A549 (cell line): ENCODE measurements around the gene TMEM63C. TPM values are rescaled to one million over a fixed set of nuclear protein-coding genes. Genes with fewer than 3 reads are reported as not detected.

Experiments used
- ATAC-seq, 2 experiments: fragments of 200-7000 bp in 1 of 2; fragments of >200 bp in 1 of 2; cut with Nextera tagmentation in 1 of 2; cut with Tn5 transposase in 1 of 2; 3 replicates each; pipeline versions ENCODE4 v1.8.0 to v1.9.1; 2018 to 2020; ENCODE audit warnings: mild to moderate bottlenecking in 1 of 2, moderate library complexity in 1 of 2
- CTCF ChIA-PET: fragments of 300-600 bp; sonication (Branson Sonifier 250); formaldehyde crosslinking; extraction: SDS; loops from one replicate; lab custom pipeline; 2021; ENCODE audit warnings: antibody characterized with exemption, inconsistent platforms; lab: Yijun Ruan, JAX
- POLR2A ChIA-PET: fragments of 350-600 bp; formaldehyde crosslinking; extraction: SDS; loops from one replicate; lab custom pipeline; 2021; ENCODE audit warnings: antibody characterized with exemption, inconsistent platforms; lab: Yijun Ruan, JAX
- DNase-seq, 2 experiments: peaks; one replicate each; pipeline versions ENCODE4 v3.0.0 to v3.0.0-alpha.2; 2011 to 2016; ENCODE audit warnings: low read depth in 1 of 2, low spot score in 1 of 2
- FAIRE-seq: peaks from 2 replicates; lab custom pipeline; 2011; peaks lifted over from hg19 to GRCh38; lab: Jason Lieb, UNC
- H3K27ac ChIP-seq, 2 experiments: fragments of >200 bp; sonication (Bioruptor Twin); formaldehyde crosslinking; 3 replicates each; pipeline ENCODE4 v1.5.1; 2016 to 2017
- H3K4me1 ChIP-seq: fragments of >200 bp; sonication (Bioruptor Twin); formaldehyde crosslinking; 3 replicates; pipeline ENCODE4 v1.6.1; 2016
- H3K4me2 ChIP-seq: fragments of >200 bp; sonication (Bioruptor Twin); formaldehyde crosslinking; 3 replicates; pipeline ENCODE4 v1.6.1; 2016
- H3K4me3 ChIP-seq: fragments of >200 bp; sonication (Bioruptor Twin); formaldehyde crosslinking; 3 replicates; pipeline ENCODE4 v1.5.1; 2016
- H3K9me3 ChIP-seq: fragments of >200 bp; sonication (Bioruptor Twin); formaldehyde crosslinking; 3 replicates; pipeline ENCODE4 v1.6.1; 2016
- EP300 ChIP-seq, 2 experiments: fragments of >200 bp; sonication (Bioruptor Twin); formaldehyde crosslinking; IDR thresholded peaks; 2 replicates in 1 of 2; 3 replicates in 1 of 2; pipeline ENCODE4 v1.6.1; 2016 to 2017
- FOSL2 ChIP-seq, 2 experiments: fragments of 450-650 bp in 1 of 2; fragments of >200 bp in 1 of 2; sonication (Bioruptor Twin) in 1 of 2; formaldehyde crosslinking; IDR thresholded peaks; 2 replicates each; pipeline versions ENCODE4 v1.5.0 to v1.6.1; 2016 to 2020; ENCODE audit warnings: mild to moderate bottlenecking in 1 of 2, moderate library complexity in 1 of 2
- HDAC2 ChIP-seq: fragments of 200-600 bp; sonication (generic); IDR thresholded peaks from 2 replicates; pipeline ENCODE4 v1.6.1; 2016
- MAFK ChIP-seq: fragments of 450-650 bp; IDR thresholded peaks from 2 replicates; pipeline ENCODE4 v1.6.1; 2014; ENCODE audit not compliant: partially characterized antibody
- NPAS2 ChIP-seq: fragments of 250-450 bp; sonication (Bioruptor Pico); IDR thresholded peaks from 2 replicates; pipeline ENCODE4 v1.8.0; 2022; ENCODE audit warnings: mild to moderate bottlenecking, moderate library complexity, borderline replicate concordance
- NR3C1 ChIP-seq: fragments of >200 bp; sonication (Bioruptor Twin); formaldehyde crosslinking; IDR thresholded peaks from 3 replicates; pipeline ENCODE4 v1.6.1; 2017
- RFX5 ChIP-seq: fragments of 450-650 bp; IDR thresholded peaks from 2 replicates; pipeline ENCODE4 v1.7.1; 2014; ENCODE audit warnings: antibody characterized with exemption, mild to moderate bottlenecking, moderate library complexity
- SMC3 ChIP-seq: fragments of >200 bp; sonication (Bioruptor Twin); formaldehyde crosslinking; IDR thresholded peaks from 3 replicates; pipeline ENCODE4 v1.6.1; 2018; ENCODE audit warnings: inconsistent platforms
- ZC3H11A ChIP-seq: fragments of 450-650 bp; IDR thresholded peaks from 2 replicates; pipeline ENCODE4 v1.6.1; 2014; ENCODE audit warnings: antibody characterized with exemption, mild to moderate bottlenecking
- ZFP36 ChIP-seq: fragments of 450-650 bp; IDR thresholded peaks from 2 replicates; pipeline ENCODE4 v1.6.1; 2014; ENCODE audit warnings: borderline replicate concordance; ENCODE audit not compliant: partially characterized antibody
- ZNF302 ChIP-seq: fragments of 250-450 bp; sonication (Bioruptor Pico); IDR thresholded peaks from 2 replicates; pipeline ENCODE4 v1.9.0; 2021; ENCODE audit warnings: inconsistent platforms, mild to moderate bottlenecking, moderate library complexity
- ZSCAN20 ChIP-seq: fragments of 250-450 bp; sonication (Bioruptor Pico); IDR thresholded peaks from 2 replicates; pipeline ENCODE4 v1.8.0; 2022; ENCODE audit warnings: mild to moderate bottlenecking, moderate library complexity
- WGBS: methylation state at CpG from one replicate; pipeline ENCODE4 v1.1.6; 2017; ENCODE audit errors: missing lambda C conversion rate; 5-methylcytosine and 5-hydroxymethylcytosine counted together
- polyA plus RNA-seq, 4 experiments: library from polyadenylated mRNA; depleted of rRNA in 3 of 4; stranded (reverse); fragments of >200 nt; fragmentation: RNase III in 1 of 4; extraction: RNeasy Plus Mini Kit Qiagen cat#74134 plus additional on column Dnase treatment in 1 of 4; gene quantifications; 2 replicates in 3 of 4; 3 replicates in 1 of 4; pipeline ENCODE4 v1.2.3, GENCODE V29; 2011 to 2017
- TF ChIP-seq, protein P1 (sequence below): fragments of 250-450 bp; sonication (Bioruptor Pico); IDR thresholded peaks from 2 replicates; pipeline ENCODE4 v1.5.0; 2021; ENCODE audit warnings: mild to moderate bottlenecking, moderate library complexity, borderline replicate concordance
- TF ChIP-seq, protein P2 (sequence below): fragments of 150-350 bp; IDR thresholded peaks from 2 replicates; pipeline ENCODE4 v1.6.1; 2014; ENCODE audit warnings: low read depth, mild to moderate bottlenecking, low read length
- TF ChIP-seq, protein P3 (sequence below): fragments of >200 bp; sonication (Bioruptor Twin); formaldehyde crosslinking; IDR thresholded peaks from 2 replicates; pipeline ENCODE4 v1.6.1; 2016
- TF ChIP-seq, protein P4 (sequence below): fragments of 200-600 bp; sonication (generic); IDR thresholded peaks from 2 replicates; pipeline ENCODE4 v1.6.1; 2016; ENCODE audit warnings: antibody characterized with exemption, mild to moderate bottlenecking, moderate library complexity

Gene TMEM63C
- polyA plus RNA-seq, 2 of the 4 experiments (the other 2 are of a cell fraction) = 0.43 to 0.57 TPM

- DNase-seq (no peak), ATAC-seq (no peak), FAIRE-seq (no peak)
- H3K27ac ChIP-seq = peak overlapping the region; percentile 73 to 90
- ChIA-PET POLR2A (no interaction called here), CTCF (interaction anchor here (0.7 to 7.6 kb wide), 4 partner anchors 31 to 158 kb away, joined by 3 to 116 read pairs (median 4); no protein-coding TSS in a partner anchor)
- no peaks in the 10 kb centered on the region for H3K9me3 ChIP-seq
- TF ChIP-seq HDAC2 = no peak
- TF ChIP-seq NR3C1 = no peak
- TF ChIP-seq EP300 (IDR thresholded peaks at IDR 0.05) = no peak
- no peak for TF ChIP-seq SMC3
- TF ChIP-seq, protein P1, sequence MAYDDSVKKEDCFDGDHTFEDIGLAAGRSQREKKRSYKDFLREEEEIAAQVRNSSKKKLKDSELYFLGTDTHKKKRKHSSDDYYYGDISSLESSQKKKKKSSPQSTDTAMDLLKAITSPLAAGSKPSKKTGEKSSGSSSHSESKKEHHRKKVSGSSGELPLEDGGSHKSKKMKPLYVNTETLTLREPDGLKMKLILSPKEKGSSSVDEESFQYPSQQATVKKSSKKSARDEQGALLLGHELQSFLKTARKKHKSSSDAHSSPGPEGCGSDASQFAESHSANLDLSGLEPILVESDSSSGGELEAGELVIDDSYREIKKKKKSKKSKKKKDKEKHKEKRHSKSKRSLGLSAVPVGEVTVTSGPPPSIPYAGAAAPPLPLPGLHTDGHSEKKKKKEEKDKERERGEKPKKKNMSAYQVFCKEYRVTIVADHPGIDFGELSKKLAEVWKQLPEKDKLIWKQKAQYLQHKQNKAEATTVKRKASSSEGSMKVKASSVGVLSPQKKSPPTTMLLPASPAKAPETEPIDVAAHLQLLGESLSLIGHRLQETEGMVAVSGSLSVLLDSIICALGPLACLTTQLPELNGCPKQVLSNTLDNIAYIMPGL (CRISPR knock-in tag) = no peak
- no peak for TF ChIP-seq ZNF302 (CRISPR knock-in tag)
- TF ChIP-seq, protein P2, sequence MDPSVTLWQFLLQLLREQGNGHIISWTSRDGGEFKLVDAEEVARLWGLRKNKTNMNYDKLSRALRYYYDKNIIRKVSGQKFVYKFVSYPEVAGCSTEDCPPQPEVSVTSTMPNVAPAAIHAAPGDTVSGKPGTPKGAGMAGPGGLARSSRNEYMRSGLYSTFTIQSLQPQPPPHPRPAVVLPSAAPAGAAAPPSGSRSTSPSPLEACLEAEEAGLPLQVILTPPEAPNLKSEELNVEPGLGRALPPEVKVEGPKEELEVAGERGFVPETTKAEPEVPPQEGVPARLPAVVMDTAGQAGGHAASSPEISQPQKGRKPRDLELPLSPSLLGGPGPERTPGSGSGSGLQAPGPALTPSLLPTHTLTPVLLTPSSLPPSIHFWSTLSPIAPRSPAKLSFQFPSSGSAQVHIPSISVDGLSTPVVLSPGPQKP = no peak
- TF ChIP-seq FOSL2 (IDR thresholded peaks at IDR 0.05) = no peak
- no peak for TF ChIP-seq FOSL2 (CRISPR knock-in tag; IDR thresholded peaks at IDR 0.05)
- TF ChIP-seq NPAS2 (CRISPR knock-in tag) = no peak
- TF ChIP-seq, protein P3, sequence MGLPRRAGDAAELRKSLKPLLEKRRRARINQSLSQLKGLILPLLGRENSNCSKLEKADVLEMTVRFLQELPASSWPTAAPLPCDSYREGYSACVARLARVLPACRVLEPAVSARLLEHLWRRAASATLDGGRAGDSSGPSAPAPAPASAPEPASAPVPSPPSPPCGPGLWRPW = no peak
- TF ChIP-seq, protein P4, sequence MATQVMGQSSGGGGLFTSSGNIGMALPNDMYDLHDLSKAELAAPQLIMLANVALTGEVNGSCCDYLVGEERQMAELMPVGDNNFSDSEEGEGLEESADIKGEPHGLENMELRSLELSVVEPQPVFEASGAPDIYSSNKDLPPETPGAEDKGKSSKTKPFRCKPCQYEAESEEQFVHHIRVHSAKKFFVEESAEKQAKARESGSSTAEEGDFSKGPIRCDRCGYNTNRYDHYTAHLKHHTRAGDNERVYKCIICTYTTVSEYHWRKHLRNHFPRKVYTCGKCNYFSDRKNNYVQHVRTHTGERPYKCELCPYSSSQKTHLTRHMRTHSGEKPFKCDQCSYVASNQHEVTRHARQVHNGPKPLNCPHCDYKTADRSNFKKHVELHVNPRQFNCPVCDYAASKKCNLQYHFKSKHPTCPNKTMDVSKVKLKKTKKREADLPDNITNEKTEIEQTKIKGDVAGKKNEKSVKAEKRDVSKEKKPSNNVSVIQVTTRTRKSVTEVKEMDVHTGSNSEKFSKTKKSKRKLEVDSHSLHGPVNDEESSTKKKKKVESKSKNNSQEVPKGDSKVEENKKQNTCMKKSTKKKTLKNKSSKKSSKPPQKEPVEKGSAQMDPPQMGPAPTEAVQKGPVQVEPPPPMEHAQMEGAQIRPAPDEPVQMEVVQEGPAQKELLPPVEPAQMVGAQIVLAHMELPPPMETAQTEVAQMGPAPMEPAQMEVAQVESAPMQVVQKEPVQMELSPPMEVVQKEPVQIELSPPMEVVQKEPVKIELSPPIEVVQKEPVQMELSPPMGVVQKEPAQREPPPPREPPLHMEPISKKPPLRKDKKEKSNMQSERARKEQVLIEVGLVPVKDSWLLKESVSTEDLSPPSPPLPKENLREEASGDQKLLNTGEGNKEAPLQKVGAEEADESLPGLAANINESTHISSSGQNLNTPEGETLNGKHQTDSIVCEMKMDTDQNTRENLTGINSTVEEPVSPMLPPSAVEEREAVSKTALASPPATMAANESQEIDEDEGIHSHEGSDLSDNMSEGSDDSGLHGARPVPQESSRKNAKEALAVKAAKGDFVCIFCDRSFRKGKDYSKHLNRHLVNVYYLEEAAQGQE = no peak
- no peak for TF ChIP-seq MAFK
- peaks cover 12% of the 10 kb centered on the region for H3K4me1 ChIP-seq
- peak overlapping the region; percentile 41 for H3K4me2 ChIP-seq
- WGBS = 86% methylated on average over 11 of the region's 11 CpGs
- no peak overlapping the region for H3K4me3 ChIP-seq
Observed at GRCh38 chr14:77157740-77158139, 23.9 kb upstream of the TMEM63C start.

GRCh38 chr14:77158175-77158881 is 23.3 kb upstream of the TMEM63C start:
- Histone ChIP-seq H3K27ac (peak overlapping the region; percentile 73 to 90), H3K9me3 (no peaks in the 10 kb centered on the region), H3K4me3 (no peak overlapping the region), H3K4me1 (peaks cover 12% of the 10 kb centered on the region), H3K4me2 (peak overlapping the region; percentile 41)
- 65% methylated on average over 17 of the region's 18 CpGs for WGBS
- FAIRE-seq (peak; percentile 67), ATAC-seq (peak; percentile 89 to 93), DNase-seq (peak in 1 of 2 experiments; percentile 52)
- ChIA-PET CTCF (interaction anchor here (0.7 to 1.1 kb wide), 2 partner anchors 30 to 158 kb away, joined by 3 to 4 read pairs; no protein-coding TSS in a partner anchor), POLR2A (no interaction called here)
- TF ChIP-seq ZFP36 (no peak), EP300 (IDR thresholded peaks at IDR 0.05) (no peak), ZC3H11A (no peak), FOSL2 (IDR thresholded peaks at IDR 0.05) (no peak), FOSL2 (CRISPR knock-in tag; IDR thresholded peaks at IDR 0.05) (peak; percentile 67), RFX5 (no peak), MAFK (peak; percentile 79), ZSCAN20 (no peak)
